Measurements from ENCODE around the gene SH3BGRL.
"Not testable (repeated sequence)": the region's sequence is repeated elsewhere in the genome, so short reads cannot be mapped to it uniquely, and the experiment has no call there.

DNA sequence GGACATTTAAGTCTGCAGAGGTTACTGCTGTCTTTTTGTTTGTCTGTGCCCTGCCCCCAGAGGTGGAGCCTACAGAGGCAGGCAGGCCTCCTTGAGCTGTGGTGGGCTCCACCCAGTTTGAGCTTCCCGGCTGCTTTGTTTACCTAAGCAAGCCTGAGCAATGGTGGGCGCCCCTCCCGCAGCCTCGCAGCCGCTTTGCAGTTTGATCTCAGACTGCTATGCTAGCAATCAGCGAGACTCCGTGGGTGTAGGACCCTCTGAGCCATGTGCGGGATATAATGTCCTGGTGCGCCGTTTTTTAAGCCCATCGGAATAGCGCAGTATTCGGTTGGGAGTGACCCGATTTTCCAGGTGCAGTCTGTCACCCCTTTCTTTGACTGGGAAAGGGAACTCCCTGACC, 143.4 kb downstream of the SH3BGRL start:
- not testable (repeated sequence) for TF ChIP-seq CTCF (IDR thresholded peaks at IDR 0.05); POLR2AphosphoS5 (IDR thresholded peaks at IDR 0.05; ENCODE audit: insufficient read depth in 1 of 2, low read depth in 1 of 2)

Data from vagina (tissue), 2 donors.